HG03520 (cell line): Measurements from ENCODE around the gene SRGAP2C.
"Not testable (repeated sequence)": the region's sequence is repeated elsewhere in the genome, so short reads cannot be mapped to it uniquely, and the experiment has no call there.

Experiments
- ATAC-seq: cut with Tn5 transposase; IDR thresholded peaks from one replicate; pipeline ENCODE4 v1.9.1; 2021; ENCODE audit warnings: mild to moderate bottlenecking, moderate library complexity; ENCODE audit not compliant: unreplicated experiment

Gene SRGAP2C

GRCh38 chr1:121184290-121185127, at the start of gene SRGAP2C, which contains the start of gene FAM72B:
SRGAP2C (plus strand) TSS chr1:121184975; CDS start chr1:121187447, 2,472 bp downstream.
FAM72B (minus strand) TSS chr1:121184340; CDS start chr1:121183489, 851 bp downstream.
- ATAC-seq: peak; percentile 81

- not testable (repeated sequence) for ATAC-seq
These were observed 44.4 kb upstream of the SRGAP2C start for GRCh38 chr1:121140393-121140792.

- not testable (repeated sequence) for ATAC-seq
These were observed 36.1 kb upstream of the SRGAP2C start for GRCh38 chr1:121148489-121149190.

- not testable (repeated sequence) for ATAC-seq
These were observed 33.5 kb upstream of the SRGAP2C start for GRCh38 chr1:121151294-121151693.

GRCh38 chr1:121152788-121153187, 32.0 kb upstream of the SRGAP2C start:
- not testable (repeated sequence) for ATAC-seq

- ATAC-seq: not testable (repeated sequence)
These were observed 30.0 kb upstream of the SRGAP2C start for GRCh38 chr1:121154811-121155210.

GRCh38 chr1:121155671-121156358, 29.0 kb upstream of the SRGAP2C start:
- not testable (repeated sequence) for ATAC-seq

- ATAC-seq: not testable (repeated sequence)
These were observed 27.7 kb upstream of the SRGAP2C start for GRCh38 chr1:121156958-121157603.

GRCh38 chr1:121157609-121158008, 27.2 kb upstream of the SRGAP2C start:
- ATAC-seq: not testable (repeated sequence)

- ATAC-seq: not testable (repeated sequence)
These were observed 24.7 kb upstream of the SRGAP2C start for GRCh38 chr1:121160118-121160517.

GRCh38 chr1:121161199-121161901, 23.4 kb upstream of the SRGAP2C start:
- not testable (repeated sequence) for ATAC-seq

GRCh38 chr1:121163850-121164757, 20.7 kb upstream of the SRGAP2C start:
- not testable (repeated sequence) for ATAC-seq

GRCh38 chr1:121165296-121165695, 19.5 kb upstream of the SRGAP2C start:
- ATAC-seq: not testable (repeated sequence)

GRCh38 chr1:121167225-121167738, 17.5 kb upstream of the SRGAP2C start:
- not testable (repeated sequence) for ATAC-seq

- not testable (repeated sequence) for ATAC-seq
These were observed 16.6 kb upstream of the SRGAP2C start for GRCh38 chr1:121168152-121168668.

- not testable (repeated sequence) for ATAC-seq
These were observed 8.1 kb upstream of the SRGAP2C start for GRCh38 chr1:121176649-121177048.

- ATAC-seq: not testable (repeated sequence)
These were observed 6.6 kb upstream of the SRGAP2C start for GRCh38 chr1:121178197-121178596.

GRCh38 chr1:121183867-121184266, 908 bp upstream of the SRGAP2C start:
- ATAC-seq: not testable (repeated sequence)
